ENCODE data around the gene TYK2. TPM values are rescaled to one million over a fixed set of nuclear protein-coding genes. Genes with fewer than 3 reads are reported as not detected.

TYK2 gene
- total and polyA plus RNA-seq, 9 of the 15 experiments (the other 6 are each of a cell fraction or from before 2014, with no cell fraction given) = 15.0 to 182 (median 85.9) TPM

GRCh38 chr19:10416380-10417257 is 36.2 kb upstream of the TYK2 start (continued):
- TF ChIP-seq ZKSCAN8 (CRISPR knock-in tag; IDR thresholded peaks at IDR 0.05) (no peak), JUN (IDR thresholded peaks at IDR 0.05; ENCODE audit: borderline replicate concordance, low read depth, low read length) (peak; percentile 83), JUN (CRISPR knock-in tag; IDR thresholded peaks at IDR 0.05; ENCODE audit: borderline replicate concordance) (peak; percentile 92; the same call in 1 of the 2 replicates), SREBF2 (CRISPR knock-in tag; IDR thresholded peaks at IDR 0.05) (0 out of 2 replicates have a peak, but pooled peaks have one; percentile 26), PTBP1 (IDR thresholded peaks at IDR 0.05; ENCODE audit: low read depth, low read length) (no peak), ATF4 (CRISPR knock-in tag; IDR thresholded peaks at IDR 0.05) (peak; percentile 66), HSF4 (CRISPR knock-in tag; IDR thresholded peaks at IDR 0.05; ENCODE audit: borderline replicate concordance) (no peak), TEAD4 (IDR thresholded peaks at IDR 0.05; ENCODE audit: low read length) (peak; percentile 51), TEAD4 (CRISPR knock-in tag; IDR thresholded peaks at IDR 0.05; ENCODE audit: borderline replicate concordance) (no peak), SMARCE1 (IDR thresholded peaks at IDR 0.05) (peak; percentile 41; the same call in 1 of the 2 replicates), ETV6 (IDR thresholded peaks at IDR 0.05; ENCODE audit: borderline replicate concordance in 1 of 2, low read depth in 2 of 2, low read length in 1 of 2) (no peak; a peak in 1 of 4 replicates), ETV6 (CRISPR knock-in tag; IDR thresholded peaks at IDR 0.05; ENCODE audit: borderline replicate concordance) (no peak), EWSR1 (IDR thresholded peaks at IDR 0.05; ENCODE audit: borderline replicate concordance, low read depth, partially characterized antibody) (no peak), SMAD2 (IDR thresholded peaks at IDR 0.05; ENCODE audit: low read depth, low read length) (no peak), ZNF280B (CRISPR knock-in tag; IDR thresholded peaks at IDR 0.05) (no peak), NFIC (IDR thresholded peaks at IDR 0.05) (peak; percentile 57; the same call in 1 of the 2 replicates), CTBP1 (IDR thresholded peaks at IDR 0.05; ENCODE audit: borderline replicate concordance) (peak; percentile 96), POLR2AphosphoS5 (IDR thresholded peaks at IDR 0.05; ENCODE audit: control insufficient read depth, insufficient read depth, low read depth, low read length) (no peak), CHD4 (IDR thresholded peaks at IDR 0.05; ENCODE audit: insufficient read depth, insufficient replicate concordance, low read depth, low read length, poor library complexity, severe bottlenecking) (peak; percentile 75), GATA2 (CRISPR knock-in tag; IDR thresholded peaks at IDR 0.05) (no peak; the same call in 1 of the 2 replicates), BCLAF1 (IDR thresholded peaks at IDR 0.05; ENCODE audit: borderline replicate concordance in 1 of 2, control insufficient read depth in 1 of 2, low read depth in 2 of 2, low read length in 1 of 2) (no peak), POLR2H (tag; IDR thresholded peaks at IDR 0.05; ENCODE audit: low read depth) (no peak)

Data from K562 (cell line).